Ascending aorta (tissue), 2 donors: ENCODE results near the gene UGGT1. TPM values are rescaled to one million over a fixed set of nuclear protein-coding genes. Genes with fewer than 3 reads are reported as not detected.

Experiments
- DNase-seq, 2 donors: peaks; one replicate each; pipeline ENCODE4 v3.0.0-alpha.2; 2019; ENCODE audit warnings: low spot score in 2 of 2
- H3K27ac ChIP-seq, 2 donors: fragments of 200-600 bp; sonication (generic); one replicate each; pipeline ENCODE4 v1.5.1; 2016 to 2017; ENCODE audit warnings: mild to moderate bottlenecking in 1 of 2
- H3K27me3 ChIP-seq: fragments of 200-600 bp; sonication (generic); one replicate; pipeline ENCODE4 v1.5.1; 2017
- H3K36me3 ChIP-seq, 2 donors: fragments of 200-600 bp; sonication (generic); one replicate each; pipeline ENCODE4 v1.5.1; 2016
- H3K4me1 ChIP-seq, 2 donors: fragments of 200-600 bp; sonication (generic); one replicate each; pipeline ENCODE4 v1.5.1; 2016 to 2017; ENCODE audit warnings: mild to moderate bottlenecking in 1 of 2
- H3K4me3 ChIP-seq, 2 donors: fragments of 200-600 bp; sonication (generic); one replicate each; pipeline ENCODE4 v1.5.1; 2016 to 2017; ENCODE audit warnings: mild to moderate bottlenecking in 1 of 2
- H3K9me3 ChIP-seq, 2 donors: fragments of 200-600 bp; sonication (generic); one replicate each; pipeline ENCODE4 v1.5.1; 2016
- intact Hi-C: fragments of 100-400 bp; cut with DNase I; formaldehyde crosslinking; loops from one replicate; pipeline ENCODE4 v1.15.1; 2023
- total RNA-seq: library from RNA; depleted of rRNA; stranded (reverse); fragments of >200 nt; gene quantifications from one replicate; pipeline ENCODE4 v1.1.0, GENCODE V29; 2016
- TF ChIP-seq, protein P1 (sequence below), 3 experiments: fragments of 200-600 bp in 2 of 3; fragments of 450-650 bp in 1 of 3; sonication (generic) in 2 of 3; IDR thresholded peaks; one replicate each; pipeline ENCODE4 v1.5.1; 2016 to 2019; ENCODE audit warnings: antibody characterized with exemption in 3 of 3, mild to moderate bottlenecking in 1 of 3, moderate library complexity in 1 of 3

The UGGT1 gene
- total RNA-seq, 1 donor from 2014 or later: 42.0 TPM

DNA sequence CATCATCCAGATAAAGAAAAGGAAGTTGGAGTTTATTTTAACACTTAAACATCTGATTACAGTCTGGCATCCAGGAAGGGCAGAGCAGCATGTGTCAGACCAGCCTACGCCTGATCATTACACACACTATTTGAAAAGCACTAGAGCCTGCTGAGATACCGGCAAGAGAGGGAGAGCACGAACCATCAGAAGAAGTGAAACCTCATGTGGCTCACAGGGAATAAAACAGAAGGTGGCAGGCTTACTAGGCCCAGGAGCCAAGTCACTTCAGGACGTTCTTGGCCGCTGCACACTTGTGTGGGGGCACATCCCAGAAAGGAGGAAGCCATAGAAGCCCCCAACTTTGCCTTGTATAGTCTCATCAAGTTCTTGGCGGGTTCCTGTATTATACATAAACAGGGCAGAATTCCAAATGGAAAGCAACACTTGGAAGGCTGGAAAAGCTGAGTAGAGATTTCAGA, 105.5 kb downstream of the UGGT1 start:
- intact Hi-C loops: no loop called here
- no peak overlapping the region for H3K4me3 ChIP-seq
- H3K36me3 ChIP-seq: peaks cover 0 to 3% of the 10 kb centered on the region in 2 donors

DNA sequence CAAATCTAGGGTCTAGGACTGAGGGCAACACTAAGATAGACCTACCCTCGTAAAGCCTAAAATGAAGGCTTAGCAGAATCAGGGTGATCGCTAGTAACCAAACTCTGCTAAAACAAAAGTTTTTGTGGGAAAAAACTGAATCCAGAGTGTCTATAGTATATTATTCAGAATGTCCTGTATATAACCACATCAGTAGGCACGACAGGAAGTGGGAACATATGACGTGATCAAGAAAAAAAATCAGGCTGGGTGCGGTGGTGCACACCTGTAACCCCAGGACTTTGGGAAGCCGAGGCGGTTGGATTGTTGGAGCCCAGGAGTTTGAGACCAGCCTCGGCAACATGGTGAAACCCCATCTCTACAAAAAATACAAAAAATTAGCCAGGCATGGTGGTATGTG, 106.1 kb downstream of the UGGT1 start:
- Histone ChIP-seq H3K4me1 (no peaks in the 10 kb centered on the region), H3K9me3 (no peaks in the 10 kb centered on the region), H3K4me3 (no peak overlapping the region), H3K36me3 (peaks cover 0 to 3% of the 10 kb centered on the region in 2 donors), H3K27me3 (no peaks in the 10 kb centered on the region), H3K27ac (no peak overlapping the region)
- DNase-seq: no peak
- intact Hi-C loops: no loop called here
- TF ChIP-seq, protein P1, sequence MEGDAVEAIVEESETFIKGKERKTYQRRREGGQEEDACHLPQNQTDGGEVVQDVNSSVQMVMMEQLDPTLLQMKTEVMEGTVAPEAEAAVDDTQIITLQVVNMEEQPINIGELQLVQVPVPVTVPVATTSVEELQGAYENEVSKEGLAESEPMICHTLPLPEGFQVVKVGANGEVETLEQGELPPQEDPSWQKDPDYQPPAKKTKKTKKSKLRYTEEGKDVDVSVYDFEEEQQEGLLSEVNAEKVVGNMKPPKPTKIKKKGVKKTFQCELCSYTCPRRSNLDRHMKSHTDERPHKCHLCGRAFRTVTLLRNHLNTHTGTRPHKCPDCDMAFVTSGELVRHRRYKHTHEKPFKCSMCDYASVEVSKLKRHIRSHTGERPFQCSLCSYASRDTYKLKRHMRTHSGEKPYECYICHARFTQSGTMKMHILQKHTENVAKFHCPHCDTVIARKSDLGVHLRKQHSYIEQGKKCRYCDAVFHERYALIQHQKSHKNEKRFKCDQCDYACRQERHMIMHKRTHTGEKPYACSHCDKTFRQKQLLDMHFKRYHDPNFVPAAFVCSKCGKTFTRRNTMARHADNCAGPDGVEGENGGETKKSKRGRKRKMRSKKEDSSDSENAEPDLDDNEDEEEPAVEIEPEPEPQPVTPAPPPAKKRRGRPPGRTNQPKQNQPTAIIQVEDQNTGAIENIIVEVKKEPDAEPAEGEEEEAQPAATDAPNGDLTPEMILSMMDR (IDR thresholded peaks at IDR 0.05): no peak

More for the DNA sequence above, 105.5 kb downstream of the UGGT1 start:
- TF ChIP-seq, protein P1 (IDR thresholded peaks at IDR 0.05): no peak
- no peaks in the 10 kb centered on the region for H3K27me3 ChIP-seq
- DNase-seq: no peak
- no peaks in the 10 kb centered on the region for H3K9me3 ChIP-seq
- no peak overlapping the region for H3K27ac ChIP-seq
- H3K4me1 ChIP-seq: no peaks in the 10 kb centered on the region

DNA sequence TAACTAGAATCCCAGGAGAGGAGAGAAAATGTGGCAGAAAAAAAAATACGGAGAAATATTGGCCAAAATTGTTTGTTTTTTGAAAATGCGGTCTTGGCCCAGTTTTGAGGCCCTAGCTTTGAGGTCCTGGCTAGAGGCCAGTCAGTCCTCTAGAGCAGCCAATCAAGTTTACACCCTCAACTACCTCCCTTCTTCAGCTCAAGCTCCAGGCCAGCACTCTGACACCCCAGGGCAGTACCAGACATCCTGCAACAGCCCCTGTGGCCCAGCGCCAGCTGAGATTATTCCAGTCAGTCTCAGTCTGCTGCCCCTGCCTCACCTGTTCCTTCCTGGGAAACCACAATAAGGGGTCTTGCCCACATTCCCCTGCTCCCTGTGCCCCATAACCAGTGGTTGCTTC, 107.7 kb downstream of the UGGT1 start:
- Histone ChIP-seq H3K36me3 (peaks cover 0 to 2% of the 10 kb centered on the region in 2 donors), H3K27ac (no peak overlapping the region), H3K4me1 (no peaks in the 10 kb centered on the region), H3K4me3 (no peak overlapping the region), H3K9me3 (no peaks in the 10 kb centered on the region), H3K27me3 (no peaks in the 10 kb centered on the region)
- DNase-seq: no peak
- TF ChIP-seq, protein P1 (IDR thresholded peaks at IDR 0.05): no peak
- intact Hi-C loops: no loop called here

DNA sequence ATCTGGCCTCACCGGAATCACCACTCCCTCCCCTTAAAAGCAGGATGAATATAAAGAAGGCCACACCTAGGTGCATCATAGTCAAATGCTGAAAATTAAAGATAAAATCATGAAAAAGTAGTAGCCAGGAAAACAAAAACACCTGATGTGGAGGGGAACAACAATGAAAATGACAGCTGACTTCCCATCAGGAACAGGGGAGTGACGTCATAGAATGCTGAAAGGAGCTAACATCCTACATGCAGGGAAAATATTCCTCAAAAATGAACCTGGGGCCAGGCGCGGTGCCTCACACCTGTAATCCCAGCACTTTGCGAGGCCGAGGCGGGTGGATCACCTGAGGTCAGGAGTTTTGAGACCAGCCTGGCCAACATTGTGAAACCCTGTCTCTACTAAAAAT, 108.1 kb downstream of the UGGT1 start:
- no peaks in the 10 kb centered on the region for H3K27me3 ChIP-seq
- intact Hi-C loops: no loop called here
- H3K27ac ChIP-seq: no peak overlapping the region
- H3K36me3 ChIP-seq: no peaks in the 10 kb centered on the region
- no peak overlapping the region for H3K4me3 ChIP-seq
- no peak for DNase-seq
- H3K4me1 ChIP-seq: no peaks in the 10 kb centered on the region
- TF ChIP-seq, protein P1 (IDR thresholded peaks at IDR 0.05): no peak
- H3K9me3 ChIP-seq: no peaks in the 10 kb centered on the region

DNA sequence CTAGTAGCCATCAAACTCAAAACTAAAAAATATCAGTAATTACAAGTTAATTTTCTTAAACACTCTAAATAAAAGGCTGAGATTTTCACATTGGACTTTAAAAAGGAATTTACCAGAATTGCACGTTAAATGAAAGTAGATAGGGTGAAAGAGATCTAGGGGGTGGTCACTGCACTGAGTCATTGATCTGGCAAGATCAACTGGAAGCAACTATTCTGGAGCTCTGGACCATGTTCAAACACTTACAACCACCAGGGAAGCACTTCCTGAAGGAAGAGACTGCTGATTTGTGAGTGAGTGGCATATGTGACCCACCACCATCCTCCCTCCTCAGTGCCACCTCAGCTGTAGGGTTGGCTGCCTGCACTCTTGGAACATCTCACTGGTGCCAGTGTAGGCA, 111.8 kb downstream of the UGGT1 start:
- no peaks in the 10 kb centered on the region for H3K9me3 ChIP-seq
- no peak for DNase-seq
- H3K36me3 ChIP-seq: no peaks in the 10 kb centered on the region
- no peaks in the 10 kb centered on the region for H3K27me3 ChIP-seq
- H3K27ac ChIP-seq: no peak overlapping the region
- intact Hi-C loops: no loop called here
- H3K4me1 ChIP-seq: no peaks in the 10 kb centered on the region
- no peak overlapping the region for H3K4me3 ChIP-seq
- TF ChIP-seq, protein P1 (IDR thresholded peaks at IDR 0.05): no peak

DNA sequence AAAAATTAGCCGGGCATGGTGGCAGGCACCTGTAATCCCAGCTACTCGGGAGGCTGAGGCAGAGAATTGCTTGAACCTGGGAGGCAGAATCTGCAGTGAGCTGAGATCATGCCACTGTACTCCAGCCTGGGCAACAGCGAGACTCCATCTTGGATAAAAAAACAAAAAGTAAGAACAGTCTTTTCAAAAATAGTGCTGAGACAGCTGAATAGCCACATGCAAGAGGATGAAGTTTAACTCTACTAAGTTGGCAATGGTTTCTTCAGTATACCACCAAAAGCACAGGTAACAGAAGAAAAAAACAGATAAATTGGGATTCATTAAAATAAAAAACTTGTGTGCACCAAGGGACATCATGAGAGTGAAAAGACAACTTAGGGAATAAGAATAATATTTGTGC, 115.2 kb downstream of the UGGT1 start:
- no peak for DNase-seq
- Histone ChIP-seq H3K27ac (no peak overlapping the region), H3K9me3 (no peaks in the 10 kb centered on the region), H3K27me3 (no peaks in the 10 kb centered on the region), H3K4me3 (no peak overlapping the region), H3K36me3 (no peaks in the 10 kb centered on the region), H3K4me1 (no peaks in the 10 kb centered on the region)
- TF ChIP-seq, protein P1 (IDR thresholded peaks at IDR 0.05): no peak
- intact Hi-C loops: no loop called here
